Gastroesophageal sphincter (tissue), 4 donors: ENCODE measurements around the gene SGSH. TPM values are rescaled to one million over a fixed set of nuclear protein-coding genes. Genes with fewer than 3 reads are reported as not detected.

Source experiments
- ATAC-seq: fragments of 150-250 bp; one replicate; pipeline ENCODE4 v1.9.1; 2016; ENCODE audit warnings: mild to moderate bottlenecking, moderate library complexity
- H3K27ac ChIP-seq, 4 donors: fragments of 200-600 bp; sonication (generic) in 3 of 4; 1 replicate in 3 of 4; 2 replicates in 1 of 4; pipeline ENCODE4 v1.5.1; 2016 to 2019
- H3K27me3 ChIP-seq: fragments of 200-600 bp; sonication (generic); one replicate; pipeline ENCODE4 v1.5.1; 2019
- H3K36me3 ChIP-seq, 2 donors: fragments of 200-600 bp; sonication (generic); one replicate each; pipeline ENCODE4 v1.5.1; 2019; ENCODE audit warnings: control low read depth in 1 of 2
- H3K4me1 ChIP-seq, 3 donors: fragments of 200-600 bp; sonication (generic); 1 replicate in 2 of 3; 2 replicates in 1 of 3; pipeline ENCODE4 v1.5.1; 2016 to 2019; ENCODE audit warnings: control low read depth in 2 of 3
- H3K4me3 ChIP-seq, 2 donors: fragments of 200-600 bp; sonication (generic); one replicate each; pipeline ENCODE4 v1.5.1; 2019; ENCODE audit warnings: mild to moderate bottlenecking in 1 of 2, moderate library complexity in 1 of 2
- H3K9me3 ChIP-seq, 3 donors: fragments of 200-600 bp; sonication (generic); one replicate each; pipeline ENCODE4 v1.5.1; 2017 to 2019; ENCODE audit warnings: control low read depth in 2 of 3
- EP300 ChIP-seq: sonication (generic); formaldehyde crosslinking; IDR thresholded peaks from one replicate; pipeline ENCODE4 v1.6.1; 2017; ENCODE audit warnings: antibody characterized with exemption, mild to moderate bottlenecking
- POLR2A ChIP-seq, 2 donors: fragments of 450-650 bp; IDR thresholded peaks; one replicate each; pipeline ENCODE4 v1.6.1; 2017; ENCODE audit warnings: antibody characterized with exemption in 2 of 2, mild to moderate bottlenecking in 2 of 2, moderate library complexity in 1 of 2
- POLR2AphosphoS5 ChIP-seq: sonication (generic); formaldehyde crosslinking; IDR thresholded peaks from one replicate; pipeline ENCODE4 v1.6.1; 2017; ENCODE audit warnings: antibody characterized with exemption
- WGBS, 2 donors: methylation state at CpG; one replicate each; pipeline ENCODE4 v1.1.5; 2018; ENCODE audit warnings: low coverage in 1 of 2; 5-methylcytosine and 5-hydroxymethylcytosine counted together
- total RNA-seq, 4 donors: library from RNA; depleted of rRNA; stranded (reverse); fragments of >200 nt; gene quantifications; one replicate each; pipeline ENCODE4 v1.1.0, GENCODE V29; 2016

The SGSH gene
- total RNA-seq, 4 donors from 2014 or later = 16.8 to 39.2 (median 18.2) TPM

- no peak for TF ChIP-seq POLR2A (IDR thresholded peaks at IDR 0.05)
- TF ChIP-seq EP300 = no peak
- TF ChIP-seq POLR2AphosphoS5 = no peak
- no peak for ATAC-seq
- Histone ChIP-seq H3K4me3 (no peak overlapping the region), H3K4me1 (no peaks in the 10 kb centered on the region), H3K27me3 (peaks cover 3% of the 10 kb centered on the region), H3K9me3 (peaks cover 0 to 3% (median 0%) of the 10 kb centered on the region in 3 donors), H3K27ac (no peak overlapping the region), H3K36me3 (no peaks in the 10 kb centered on the region)
- WGBS, 2 donors = 38% methylated on average over 3 of the region's 3 CpGs; no CpG with 5 or more reads in 1 of the 2 donors
Measured at GRCh38 chr17:80160536-80160935, 59.6 kb downstream of the SGSH start.

Other genes with a start within 250 kb of the SGSH start
- gene TBC1D16, start 184.5 kb downstream of the SGSH start, total RNA-seq = 10 to 100 TPM; 26.5 to 44.3 (median 36.3) TPM
- gene CCDC40, start 183.7 kb downstream of the SGSH start, total RNA-seq = 10 to 100 TPM in 1 of 4 donors, 1 to 10 TPM in 3; 4.3 to 17.3 (median 5.5) TPM
- 10 to 100 TPM; 35.6 to 73.2 (median 47.4) TPM for gene GAA, start 118.8 kb downstream of the SGSH start, total RNA-seq
- 10 to 100 TPM; 37.9 to 61.6 (median 49.0) TPM for gene EIF4A3, start 73.2 kb downstream of the SGSH start, total RNA-seq
- gene CARD14, start 50.3 kb downstream of the SGSH start, total RNA-seq = under 1 TPM in 2 of 4 donors, not detected in 2; 0.78 to 0.81 TPM
- gene SLC26A11, start 94 bp upstream of the SGSH start, total RNA-seq = 10 to 100 TPM in 3 of 4 donors, 1 to 10 TPM in 1; 7.9 to 19.7 (median 13.7) TPM
- gene RNF213, start 40.5 kb upstream of the SGSH start, total RNA-seq = 10 to 100 TPM; 59.2 to 87.6 (median 67.8) TPM
- 10 to 100 TPM; 12.4 to 17.7 (median 15.4) TPM for gene ENDOV, start 194.8 kb upstream of the SGSH start, total RNA-seq